Endothelial cell (in vitro differentiated cells): ENCODE results near the gene CEP55. TPM values are rescaled to one million over a fixed set of nuclear protein-coding genes. Genes with fewer than 3 reads are reported as not detected.

Experiments used
- DNase-seq: peaks from one replicate; pipeline ENCODE4 v3.0.0; 2021; ENCODE audit warnings: low spot score
- H3K27ac Mint-ChIP-seq: one replicate; pipeline ENCODE4 v1.8.0; 2021; ENCODE audit warnings: mixed read lengths, inconsistent platforms; ENCODE audit not compliant: unreplicated experiment
- H3K27me3 Mint-ChIP-seq: one replicate; pipeline ENCODE4 v1.8.0; 2021; ENCODE audit warnings: mild to moderate bottlenecking, moderate library complexity, mixed read lengths, inconsistent platforms; ENCODE audit not compliant: unreplicated experiment
- H3K36me3 Mint-ChIP-seq: one replicate; pipeline ENCODE4 v1.8.0; 2021; ENCODE audit warnings: mild to moderate bottlenecking, low read depth, mixed read lengths, inconsistent platforms; ENCODE audit not compliant: unreplicated experiment
- H3K4me1 Mint-ChIP-seq: one replicate; pipeline ENCODE4 v1.8.0; 2021; ENCODE audit warnings: mild to moderate bottlenecking, mixed read lengths, inconsistent platforms; ENCODE audit not compliant: unreplicated experiment
- H3K4me3 Mint-ChIP-seq: one replicate; pipeline ENCODE4 v1.8.0; 2021; ENCODE audit warnings: mild to moderate bottlenecking, mixed read lengths, inconsistent platforms; ENCODE audit not compliant: unreplicated experiment
- H3K9me3 Mint-ChIP-seq: one replicate; pipeline ENCODE4 v1.8.0; 2021; ENCODE audit warnings: mixed read lengths, inconsistent platforms; ENCODE audit not compliant: unreplicated experiment
- CTCF ChIP-seq: fragments of 200-600 bp; sonication (generic); IDR thresholded peaks from one replicate; pipeline ENCODE4 v1.5.0; 2021; ENCODE audit warnings: antibody characterized with exemption; ENCODE audit not compliant: unreplicated experiment
- total RNA-seq: library from RNA; stranded (reverse); fragmentation: NEBNext Ultra II Directional; extraction: Animal tissue kit (Norgen Biotek cat#: 25700); gene quantifications from one replicate; pipeline ENCODE4 v1.2.1, GENCODE V29; 2021; ENCODE audit not compliant: unreplicated experiment

CEP55 gene
- total RNA-seq, 1 donor from 2014 or later: 3.5 TPM

- Mint-ChIP-seq H3K4me1 (peaks cover 16% of the 10 kb centered on the region), H3K9me3 (no peaks in the 10 kb centered on the region), H3K27me3 (peaks cover 6% of the 10 kb centered on the region), H3K36me3 (no peaks in the 10 kb centered on the region), H3K4me3 (no peak overlapping the region), H3K27ac (no peak overlapping the region)
- no peak for TF ChIP-seq CTCF
- DNase-seq: no peak
Measured at GRCh38 chr10:93576888-93577287, 80.5 kb downstream of the CEP55 start.

- no peak overlapping the region for H3K4me3 Mint-ChIP-seq
- H3K9me3 Mint-ChIP-seq: no peaks in the 10 kb centered on the region
- DNase-seq: no peak
- H3K36me3 Mint-ChIP-seq: no peaks in the 10 kb centered on the region
- peaks cover under 1% of the 10 kb centered on the region for H3K27me3 Mint-ChIP-seq
- no peak for TF ChIP-seq CTCF
- H3K27ac Mint-ChIP-seq: no peak overlapping the region
- H3K4me1 Mint-ChIP-seq: peaks cover 10% of the 10 kb centered on the region
Measured at GRCh38 chr10:93577565-93577964, 81.2 kb downstream of the CEP55 start.

Other genes with a start within 250 kb of the CEP55 start
- 12.4 TPM for gene MYOF, start 14.3 kb upstream of the CEP55 start, total RNA-seq
- not detected for gene FFAR4, start 70.1 kb downstream of the CEP55 start, total RNA-seq
- not detected for gene RBP4, start 104.6 kb downstream of the CEP55 start, total RNA-seq
- gene PDE6C, start 115.9 kb downstream of the CEP55 start, total RNA-seq: not detected
- gene FRA10AC1, start 206.0 kb downstream of the CEP55 start, total RNA-seq: 14.6 TPM